Upper lobe of left lung (tissue), 4 donors: Measurements from ENCODE around the gene GGT5.

Source experiments
- EP300 ChIP-seq, 4 donors: sonication (generic); formaldehyde crosslinking; IDR thresholded peaks; one replicate each; pipeline ENCODE4 v1.5.1; 2017; ENCODE audit warnings: antibody characterized with exemption in 4 of 4, control low read depth in 2 of 4
- TF ChIP-seq, protein P1 (sequence below), 6 experiments: fragments of 450-650 bp in 4 of 6; fragments of 200-600 bp in 2 of 6; sonication (generic) in 2 of 6; IDR thresholded peaks; one replicate each; pipeline ENCODE4 v1.5.1; 2016 to 2019; ENCODE audit warnings: antibody characterized with exemption in 6 of 6

- TF ChIP-seq, protein P1, sequence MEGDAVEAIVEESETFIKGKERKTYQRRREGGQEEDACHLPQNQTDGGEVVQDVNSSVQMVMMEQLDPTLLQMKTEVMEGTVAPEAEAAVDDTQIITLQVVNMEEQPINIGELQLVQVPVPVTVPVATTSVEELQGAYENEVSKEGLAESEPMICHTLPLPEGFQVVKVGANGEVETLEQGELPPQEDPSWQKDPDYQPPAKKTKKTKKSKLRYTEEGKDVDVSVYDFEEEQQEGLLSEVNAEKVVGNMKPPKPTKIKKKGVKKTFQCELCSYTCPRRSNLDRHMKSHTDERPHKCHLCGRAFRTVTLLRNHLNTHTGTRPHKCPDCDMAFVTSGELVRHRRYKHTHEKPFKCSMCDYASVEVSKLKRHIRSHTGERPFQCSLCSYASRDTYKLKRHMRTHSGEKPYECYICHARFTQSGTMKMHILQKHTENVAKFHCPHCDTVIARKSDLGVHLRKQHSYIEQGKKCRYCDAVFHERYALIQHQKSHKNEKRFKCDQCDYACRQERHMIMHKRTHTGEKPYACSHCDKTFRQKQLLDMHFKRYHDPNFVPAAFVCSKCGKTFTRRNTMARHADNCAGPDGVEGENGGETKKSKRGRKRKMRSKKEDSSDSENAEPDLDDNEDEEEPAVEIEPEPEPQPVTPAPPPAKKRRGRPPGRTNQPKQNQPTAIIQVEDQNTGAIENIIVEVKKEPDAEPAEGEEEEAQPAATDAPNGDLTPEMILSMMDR (IDR thresholded peaks at IDR 0.05) = no peak
- no peak for TF ChIP-seq EP300 (IDR thresholded peaks at IDR 0.05)
Measured at GRCh38 chr22:24244144-24244787, 616 bp downstream of the GGT5 start.
